Vagina (tissue), 2 donors: ENCODE results near the gene CHD9NB. TPM values are rescaled to one million over a fixed set of nuclear protein-coding genes. Genes with fewer than 3 reads are reported as not detected.
A peak's percentile ranks its signal among the peaks of the same experiment; 100 is the strongest.

Source experiments
- DNase-seq, 2 donors: peaks; one replicate each; pipeline ENCODE4 v3.0.0-alpha.2; 2017; ENCODE audit errors: extremely low spot score in 2 of 2
- H3K27ac ChIP-seq: fragments of 200-600 bp; sonication (generic); one replicate; pipeline ENCODE4 v1.5.1; 2019
- H3K27me3 ChIP-seq: fragments of 200-600 bp; sonication (generic); one replicate; pipeline ENCODE4 v1.5.1; 2019
- H3K36me3 ChIP-seq, 2 donors: fragments of 200-600 bp; sonication (generic); one replicate each; pipeline ENCODE4 v1.5.1; 2017 to 2019
- H3K4me1 ChIP-seq: fragments of 200-600 bp; sonication (generic); one replicate; pipeline ENCODE4 v1.5.1; 2019
- H3K4me3 ChIP-seq, 2 donors: fragments of 200-600 bp; sonication (generic); 1 replicate in 1 of 2; 2 replicates in 1 of 2; pipeline ENCODE4 v1.5.1; 2016 to 2019
- H3K9me3 ChIP-seq: fragments of 200-600 bp; sonication (generic); one replicate; pipeline ENCODE4 v1.5.1; 2019
- CTCF ChIP-seq, 3 experiments: fragments of 450-650 bp in 2 of 3; fragments of 200-600 bp in 1 of 3; sonication (generic) in 1 of 3; IDR thresholded peaks; one replicate each; pipeline ENCODE4 v1.5.1; 2017 to 2019; ENCODE audit warnings: antibody characterized with exemption in 3 of 3, mild to moderate bottlenecking in 2 of 3, moderate library complexity in 2 of 3
- POLR2A ChIP-seq, 2 donors: fragments of 450-650 bp; IDR thresholded peaks; one replicate each; pipeline ENCODE4 v1.6.1; 2017; ENCODE audit warnings: antibody characterized with exemption in 2 of 2, mild to moderate bottlenecking in 2 of 2, moderate library complexity in 2 of 2
- POLR2AphosphoS5 ChIP-seq, 2 donors: sonication (generic); formaldehyde crosslinking; IDR thresholded peaks; one replicate each; pipeline ENCODE4 v1.9.0; 2017; ENCODE audit warnings: antibody characterized with exemption in 2 of 2, mild to moderate bottlenecking in 2 of 2, low read depth in 1 of 2; ENCODE audit not compliant: insufficient read depth in 1 of 2
- intact Hi-C: fragments of 100-400 bp; cut with DNase I; formaldehyde crosslinking; loops from one replicate; pipeline ENCODE4 v1.15.1; 2023
- total RNA-seq: library from RNA; depleted of rRNA; stranded (reverse); fragments of >200 nt; gene quantifications from one replicate; pipeline ENCODE4 v1.2.3, GENCODE V29; 2016

Gene CHD9NB
- total RNA-seq, 1 donor from 2014 or later = not detected

- Histone ChIP-seq H3K9me3 (no peaks in the 10 kb centered on the region), H3K27me3 (no peaks in the 10 kb centered on the region), H3K27ac (no peak overlapping the region), H3K4me3 (no peak overlapping the region), H3K4me1 (no peaks in the 10 kb centered on the region), H3K36me3 (no peaks in the 10 kb centered on the region)
- no peak for DNase-seq
- no peak for TF ChIP-seq CTCF (IDR thresholded peaks at IDR 0.05)
- TF ChIP-seq POLR2AphosphoS5 (IDR thresholded peaks at IDR 0.05; ENCODE audit: insufficient read depth in 1 of 2, low read depth in 1 of 2) = no peak
- TF ChIP-seq POLR2A (IDR thresholded peaks at IDR 0.05) = no peak
- intact Hi-C loops = no loop called here
Measured at GRCh38 chr16:53034306-53034705, 18.4 kb downstream of the CHD9NB start.

- Histone ChIP-seq H3K36me3 (no peaks in the 10 kb centered on the region), H3K4me3 (no peak overlapping the region), H3K9me3 (no peaks in the 10 kb centered on the region), H3K27me3 (no peaks in the 10 kb centered on the region), H3K4me1 (no peaks in the 10 kb centered on the region), H3K27ac (peak overlapping the region; percentile 17)
- intact Hi-C loops = no loop called here
- no peak for DNase-seq
- TF ChIP-seq POLR2AphosphoS5 (IDR thresholded peaks at IDR 0.05; ENCODE audit: insufficient read depth in 1 of 2, low read depth in 1 of 2) = peak in 1 of 2 donors; percentile 81
- no peak for TF ChIP-seq POLR2A (IDR thresholded peaks at IDR 0.05)
Measured at GRCh38 chr16:53031323-53031942, 21.3 kb downstream of the CHD9NB start.

- H3K27me3 ChIP-seq = no peaks in the 10 kb centered on the region
- no peak for TF ChIP-seq CTCF (IDR thresholded peaks at IDR 0.05)
- no peak for TF ChIP-seq POLR2A (IDR thresholded peaks at IDR 0.05)
- TF ChIP-seq POLR2AphosphoS5 (IDR thresholded peaks at IDR 0.05; ENCODE audit: insufficient read depth in 1 of 2, low read depth in 1 of 2) = no peak
- no peaks in the 10 kb centered on the region for H3K9me3 ChIP-seq
- H3K4me3 ChIP-seq = no peak overlapping the region
- no peak for DNase-seq
- no peaks in the 10 kb centered on the region for H3K4me1 ChIP-seq
- no peak overlapping the region for H3K27ac ChIP-seq
- no peaks in the 10 kb centered on the region for H3K36me3 ChIP-seq
- intact Hi-C loops = no loop called here
Measured at GRCh38 chr16:53029971-53030370, 22.7 kb downstream of the CHD9NB start.

DNA sequence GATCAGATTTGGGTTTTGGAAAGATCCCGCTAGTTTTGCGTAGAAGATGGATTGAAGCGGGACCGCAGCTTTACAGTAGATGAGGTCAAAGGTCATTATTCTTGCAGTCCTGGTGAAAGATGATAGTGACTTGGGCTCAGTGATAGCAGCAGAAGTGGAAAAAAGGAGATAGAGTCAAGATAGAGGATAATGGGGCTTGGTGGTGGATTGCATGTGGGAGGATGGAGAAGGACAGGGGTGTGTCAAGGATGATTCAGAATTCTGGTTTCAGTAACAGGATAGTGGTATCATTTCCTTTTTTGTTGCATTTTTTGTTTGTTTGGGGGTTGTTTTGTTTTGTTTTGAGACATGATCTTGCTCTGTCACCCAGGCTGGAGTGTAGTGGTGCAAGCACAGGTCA is 28.7 kb downstream of the CHD9NB start:
- H3K27ac ChIP-seq = no peak overlapping the region
- no peaks in the 10 kb centered on the region for H3K9me3 ChIP-seq
- H3K4me3 ChIP-seq = no peak overlapping the region
- no peak for DNase-seq
- TF ChIP-seq POLR2AphosphoS5 (IDR thresholded peaks at IDR 0.05; ENCODE audit: insufficient read depth in 1 of 2, low read depth in 1 of 2) (no peak), POLR2A (IDR thresholded peaks at IDR 0.05) (no peak), CTCF (IDR thresholded peaks at IDR 0.05) (no peak)
- intact Hi-C loops = no loop called here
- no peaks in the 10 kb centered on the region for H3K36me3 ChIP-seq
- no peaks in the 10 kb centered on the region for H3K27me3 ChIP-seq
- no peaks in the 10 kb centered on the region for H3K4me1 ChIP-seq

- intact Hi-C loops = no loop called here
- Histone ChIP-seq H3K4me3 (no peak overlapping the region), H3K4me1 (no peaks in the 10 kb centered on the region), H3K36me3 (no peaks in the 10 kb centered on the region), H3K27ac (no peak overlapping the region), H3K9me3 (no peaks in the 10 kb centered on the region), H3K27me3 (no peaks in the 10 kb centered on the region)
- DNase-seq = no peak
- TF ChIP-seq CTCF (IDR thresholded peaks at IDR 0.05) (peak in 2 of 3 experiments; percentile 15 to 42), POLR2A (IDR thresholded peaks at IDR 0.05) (no peak)
Measured at GRCh38 chr16:53022374-53022773, 30.3 kb downstream of the CHD9NB start.
